ENCODE data around the gene SEMA4B. TPM values are rescaled to one million over a fixed set of nuclear protein-coding genes. Genes with fewer than 3 reads are reported as not detected.

The SEMA4B gene
- total and polyA plus RNA-seq, 9 of the 15 experiments (the other 6 are each of a cell fraction or from before 2014, with no cell fraction given), result 1.3 to 33.6 (median 11.0) TPM

GRCh38 chr15:90227336-90227735 lies 26.2 kb downstream of the SEMA4B start:
- no TSS peak for BruUV-seq (replicated peaks)
- H3K36me3 ChIP-seq (ENCODE audit: control insufficient read depth, insufficient read depth, low read length), result peaks cover 97% of the 10 kb centered on the region
- H3K9ac ChIP-seq (ENCODE audit: insufficient read depth in 1 of 2, low read depth in 2 of 2, low read length in 2 of 2), result 0 out of 4 replicates have a peak overlapping the region, but pooled peaks of 1 of the 2 experiments have one; percentile 8
- CTCF ChIA-PET (ENCODE audit: low intra/inter-chr PET ratio), result no interaction called here
- H3K9me1 ChIP-seq (ENCODE audit: control insufficient read depth, insufficient read depth, low read length), result no peaks in the 10 kb centered on the region
- 0 out of 2 replicates have a peak, but pooled peaks cover 4% of the 10 kb centered on the region for H4K20me1 ChIP-seq (replicated peaks; ENCODE audit: control insufficient read depth, insufficient read depth, low read length)
- DNase-seq (ENCODE audit: extremely low read depth in 1 of 4, low spot score in 3 of 4), result no peak
- POLR2A ChIA-PET, result interaction anchor here (0.6 to 1.0 kb wide), 4 partner anchors 8 to 454 kb away, joined by 3 to 5 read pairs (median 3); no protein-coding TSS in a partner anchor
- no peak overlapping the region for H3K27ac ChIP-seq (ENCODE audit: extremely low read depth, low read depth, low read length)
- no peaks in the 10 kb centered on the region for H3K27me3 ChIP-seq (ENCODE audit: control insufficient read depth in 2 of 2, insufficient read depth in 2 of 2, low read length in 2 of 2)
- H3K4me2 ChIP-seq (ENCODE audit: insufficient read depth, low read length), result no peak overlapping the region
- H3K79me2 ChIP-seq (ENCODE audit: control insufficient read depth, insufficient read depth, low read length), result peaks cover 12% of the 10 kb centered on the region
- intact Hi-C loops (cut with micrococcal nuclease) (no loop called here), in situ Hi-C loops (cut with MboI) (no loop called here)
- no peak overlapping the region for H2AFZ ChIP-seq (ENCODE audit: low read depth, low read length)
- no peak overlapping the region for H3K4me3 ChIP-seq
- peaks cover 5 to 34% of the 10 kb centered on the region in 2 experiments; a peak in 3 of 5 replicates for H3K4me1 ChIP-seq (replicated peaks in 1 of 2; ENCODE audit: control insufficient read depth in 2 of 2, insufficient read depth in 2 of 2, low read length in 2 of 2)
- 90% methylated on average over 7 of the region's 7 CpGs for WGBS (ENCODE audit: insufficient coverage, low coverage, missing lambda C conversion rate)
- H3K9me3 ChIP-seq (replicated peaks; ENCODE audit: control insufficient read depth, insufficient read depth, low read depth, low read length), result no peaks in the 10 kb centered on the region
- no peak for ATAC-seq
- no peak for FAIRE-seq
- TF ChIP-seq MAFK (IDR thresholded peaks at IDR 0.05; ENCODE audit: low read length), result no peak
- no peak for TF ChIP-seq E2F3 (CRISPR knock-in tag; IDR thresholded peaks at IDR 0.05)
- TF ChIP-seq ZNF589 (CRISPR knock-in tag; IDR thresholded peaks at IDR 0.05; ENCODE audit: low read depth), result no peak
- TF ChIP-seq ZNF280A (IDR thresholded peaks at IDR 0.05; ENCODE audit: low read depth, partially characterized antibody), result no peak
- TF ChIP-seq SRSF3 (IDR thresholded peaks at IDR 0.05; ENCODE audit: insufficient read depth, low read length), result no peak
- TF ChIP-seq ZNF23 (CRISPR knock-in tag; IDR thresholded peaks at IDR 0.05), result no peak
- TF ChIP-seq HMGXB4 (CRISPR knock-in tag; IDR thresholded peaks at IDR 0.05), result no peak
- no peak for TF ChIP-seq NR1H2 (CRISPR knock-in tag; IDR thresholded peaks at IDR 0.05)
- no peak for TF ChIP-seq SAFB2 (IDR thresholded peaks at IDR 0.05; ENCODE audit: borderline replicate concordance, low read depth, low read length, severe bottlenecking)
- no peak for TF ChIP-seq ZNF165 (CRISPR knock-in tag; IDR thresholded peaks at IDR 0.05; ENCODE audit: borderline replicate concordance)
- TF ChIP-seq ZNF76 (CRISPR knock-in tag; IDR thresholded peaks at IDR 0.05; ENCODE audit: borderline replicate concordance), result no peak
- no peak for TF ChIP-seq ELF2 (CRISPR knock-in tag; IDR thresholded peaks at IDR 0.05)
- no peak for TF ChIP-seq SMARCE1 (IDR thresholded peaks at IDR 0.05)
- TF ChIP-seq BDP1 (IDR thresholded peaks at IDR 0.05; ENCODE audit: insufficient read depth, insufficient read length), result no peak
- TF ChIP-seq SFPQ (IDR thresholded peaks at IDR 0.05; ENCODE audit: low read depth, low read length), result no peak
- TF ChIP-seq CHAMP1 (IDR thresholded peaks at IDR 0.05), result no peak
